Left lung (tissue), 10 donors: ENCODE results near the gene TCF7. TPM values are rescaled to one million over a fixed set of nuclear protein-coding genes. Genes with fewer than 3 reads are reported as not detected.

ENCODE experiments used
- ATAC-seq: fragments of 200-7000 bp; cut with Tn5 transposase; one replicate; pipeline ENCODE4 v1.9.1; 2020; ENCODE audit warnings: moderate library complexity
- DNase-seq, 4 donors: peaks; one replicate each; pipeline ENCODE4 v3.0.0-alpha.2; 2013 to 2020
- H3K27ac ChIP-seq, 2 donors: fragments of 200-600 bp; sonication (generic) in 1 of 2; one replicate each; pipeline versions ENCODE4 v1.5.0 to v1.8.0; 2020 to 2021
- H3K27me3 ChIP-seq, 2 donors: fragments of 200-600 bp; sonication (generic) in 1 of 2; one replicate each; pipeline versions ENCODE4 v1.5.0 to v1.8.0; 2020 to 2021
- H3K36me3 ChIP-seq, 2 donors: fragments of 200-600 bp; sonication (generic) in 1 of 2; one replicate each; pipeline versions ENCODE4 v1.5.0 to v1.8.0; 2020 to 2021
- H3K4me1 ChIP-seq, 2 donors: fragments of 200-600 bp; one replicate each; pipeline ENCODE4 v1.8.0; 2021
- H3K4me3 ChIP-seq, 2 donors: fragments of 200-600 bp; sonication (generic) in 1 of 2; one replicate each; pipeline versions ENCODE4 v1.5.0 to v1.8.0; 2020 to 2021; ENCODE audit warnings: mild to moderate bottlenecking in 1 of 2
- H3K9me3 ChIP-seq, 2 donors: fragments of 200-600 bp; sonication (generic) in 1 of 2; one replicate each; pipeline versions ENCODE4 v1.5.0 to v1.8.0; 2020 to 2021
- CTCF ChIP-seq, 2 donors: fragments of 200-600 bp; sonication (generic) in 1 of 2; IDR thresholded peaks; one replicate each; pipeline versions ENCODE4 v1.5.0 to v1.8.0; 2021; ENCODE audit warnings: antibody characterized with exemption in 2 of 2
- intact Hi-C, 2 donors: fragments of 100-400 bp; cut with DNase I; formaldehyde crosslinking; loops; one replicate each; pipeline versions ENCODE4 v1.11.2 to v1.14.2; 2022
- polyA plus RNA-seq, 6 donors: library from polyadenylated mRNA; unstranded; fragments of 120-200 nt; gene quantifications; one replicate each; pipeline ENCODE4 v1.2.1, GENCODE V29; 2013; ENCODE audit not compliant: insufficient read length in 6 of 6
- total RNA-seq, 2 donors: library from RNA; stranded (reverse); fragmentation: NEBNext Ultra II Directional; extraction: Animal tissue kit (Norgen Biotek cat#: 25700); gene quantifications; one replicate each; pipeline ENCODE4 v1.2.1, GENCODE V29; 2021
- donor health status: DM: no; HTN: yes; CAD: no.
- donor health status: DM: no; HTN: no; CAD: no.

TCF7 gene
- total and polyA plus RNA-seq, 8 donors, result 4.8 to 18.8 (median 17.4) TPM

GRCh38 chr5:134143944-134144941, 29.8 kb downstream of the TCF7 start:
- no peak for TF ChIP-seq CTCF (IDR thresholded peaks at IDR 0.05)
- H3K36me3 ChIP-seq, result peaks cover 0 to 76% of the 10 kb centered on the region in 2 donors
- peak in 1 of 4 donors; percentile 26 for DNase-seq

GRCh38 chr5:134145041-134145757, 30.7 kb downstream of the TCF7 start:
- no peak for TF ChIP-seq CTCF (IDR thresholded peaks at IDR 0.05)
- Histone ChIP-seq H3K27ac (peak overlapping the region in 1 of 2 donors; percentile 34), H3K4me3 (no peak overlapping the region), H3K4me1 (peaks cover 0 to 35% of the 10 kb centered on the region in 2 donors), H3K9me3 (no peaks in the 10 kb centered on the region), H3K27me3 (no peaks in the 10 kb centered on the region), H3K36me3 (peaks cover 0 to 77% of the 10 kb centered on the region in 2 donors)
- no peak for DNase-seq
- intact Hi-C loops, result no loop called here
- no peak for ATAC-seq

More at GRCh38 chr5:134143944-134144941, 29.8 kb downstream of the TCF7 start:
- Histone ChIP-seq H3K9me3 (no peaks in the 10 kb centered on the region), H3K27ac (no peak overlapping the region), H3K4me3 (no peak overlapping the region), H3K27me3 (no peaks in the 10 kb centered on the region), H3K4me1 (peaks cover 0 to 26% of the 10 kb centered on the region in 2 donors)
- ATAC-seq, result no peak
- intact Hi-C loops, result loop anchor here in 1 of 2 donors (5.0 kb wide), 2 partner anchors 42 to 102 kb away; no protein-coding TSS in a partner anchor

DNA sequence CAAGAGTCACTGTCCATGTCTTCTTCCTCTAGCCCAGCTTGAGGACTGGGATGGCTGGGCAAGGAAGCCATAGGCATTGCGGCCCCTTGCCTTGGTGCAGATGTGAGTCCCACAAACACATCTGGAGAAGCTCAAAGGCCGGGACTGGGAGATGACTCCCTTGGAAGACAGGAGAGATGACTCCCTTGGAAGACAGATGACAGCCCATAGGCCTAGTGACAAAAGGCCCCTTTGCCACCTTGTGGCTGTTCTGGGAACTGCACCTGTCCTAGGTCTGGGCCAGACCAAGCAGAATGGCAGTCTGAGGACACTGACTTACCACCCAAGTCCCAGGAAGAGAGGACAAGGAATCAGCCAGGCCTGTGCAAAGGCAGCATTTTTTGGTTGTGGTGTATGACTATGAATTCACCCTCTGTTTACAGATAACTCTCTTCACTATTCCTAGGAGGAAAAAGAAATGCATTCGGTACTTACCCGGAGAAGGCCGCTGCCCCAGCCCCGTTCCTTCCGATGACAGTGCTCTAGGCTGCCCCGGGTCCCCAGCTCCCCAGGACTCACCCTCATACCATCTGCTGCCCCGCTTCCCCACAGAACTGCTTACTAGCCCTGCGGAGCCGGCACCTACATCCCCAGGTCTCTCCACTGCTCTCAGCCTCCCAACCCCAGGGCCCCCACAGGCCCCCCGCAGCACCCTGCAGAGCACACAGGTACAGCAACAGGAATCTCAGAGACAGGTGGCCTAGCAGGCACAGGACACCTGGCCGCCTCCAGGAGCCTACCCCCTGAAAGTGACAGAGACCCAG, 31.5 kb downstream of the TCF7 start:
- peak overlapping the region in 1 of 2 donors; percentile 34 for H3K27ac ChIP-seq
- H3K27me3 ChIP-seq, result no peaks in the 10 kb centered on the region
- DNase-seq, result peak in 2 of 4 donors; percentile 62 to 71
- ATAC-seq, result peak; percentile 88
- peak; percentile 89 to 97 for TF ChIP-seq CTCF (IDR thresholded peaks at IDR 0.05)
- H3K4me1 ChIP-seq, result peaks cover 0 to 35% of the 10 kb centered on the region in 2 donors
- H3K36me3 ChIP-seq, result peaks cover 0 to 82% of the 10 kb centered on the region in 2 donors
- H3K9me3 ChIP-seq, result no peaks in the 10 kb centered on the region
- no peak overlapping the region for H3K4me3 ChIP-seq
- intact Hi-C loops, result no loop called here

DNA sequence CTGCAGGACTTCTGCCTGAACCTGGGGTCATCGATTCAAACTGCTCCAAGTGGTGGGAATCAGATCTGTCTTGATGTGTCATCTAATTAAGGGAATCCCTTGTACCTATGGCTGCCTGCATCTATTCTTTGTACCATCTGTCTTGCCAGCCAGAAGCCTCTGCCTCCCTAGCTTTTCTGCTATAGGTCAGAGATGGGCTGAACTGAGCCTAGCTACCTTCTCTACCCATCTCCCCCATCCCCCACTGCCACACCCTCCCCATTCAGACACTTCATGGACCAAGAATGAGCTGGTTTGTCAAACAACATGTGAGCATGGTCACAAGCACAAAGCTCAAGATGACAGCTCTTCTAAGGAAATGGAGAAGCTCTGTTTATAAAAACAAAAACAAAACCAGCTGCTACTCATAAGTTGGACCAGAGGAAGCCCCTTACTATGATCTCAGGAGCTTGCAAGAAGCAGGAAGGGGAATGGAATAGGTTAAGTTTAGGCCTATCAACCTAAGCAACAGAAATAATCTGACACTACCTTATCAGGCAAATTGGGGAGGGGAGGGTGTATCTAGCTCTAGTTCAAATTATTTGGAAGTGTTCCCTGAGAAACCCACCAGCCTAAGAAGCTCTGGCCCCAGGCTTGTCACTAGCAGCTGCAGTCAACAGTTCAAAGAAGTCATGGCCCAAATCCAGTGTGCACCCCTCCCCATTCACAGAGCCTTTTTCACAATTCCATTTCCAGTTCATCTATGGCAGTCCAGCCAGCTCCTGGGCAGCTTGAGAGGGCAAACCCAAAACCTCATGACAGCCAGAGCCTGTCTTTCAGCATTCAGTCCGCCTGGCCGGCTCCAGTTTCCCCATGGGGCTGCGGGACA, 32.4 kb downstream of the TCF7 start:
- Histone ChIP-seq H3K4me1 (peaks cover 0 to 44% of the 10 kb centered on the region in 2 donors), H3K27me3 (no peaks in the 10 kb centered on the region), H3K27ac (no peak overlapping the region), H3K4me3 (no peak overlapping the region), H3K36me3 (peaks cover 0 to 86% of the 10 kb centered on the region in 2 donors), H3K9me3 (no peaks in the 10 kb centered on the region)
- ATAC-seq (no peak), DNase-seq (peak in 1 of 4 donors; percentile 54)
- TF ChIP-seq CTCF (IDR thresholded peaks at IDR 0.05), result no peak
- intact Hi-C loops, result no loop called here
